ENCODE measurements around the gene LMAN1L. TPM values are rescaled to one million over a fixed set of nuclear protein-coding genes. Genes with fewer than 3 reads are reported as not detected.

LMAN1L gene
- total and polyA plus RNA-seq, 5 experiments from 2014 or later: 0.57 to 0.80 TPM; not detected in 3

DNA sequence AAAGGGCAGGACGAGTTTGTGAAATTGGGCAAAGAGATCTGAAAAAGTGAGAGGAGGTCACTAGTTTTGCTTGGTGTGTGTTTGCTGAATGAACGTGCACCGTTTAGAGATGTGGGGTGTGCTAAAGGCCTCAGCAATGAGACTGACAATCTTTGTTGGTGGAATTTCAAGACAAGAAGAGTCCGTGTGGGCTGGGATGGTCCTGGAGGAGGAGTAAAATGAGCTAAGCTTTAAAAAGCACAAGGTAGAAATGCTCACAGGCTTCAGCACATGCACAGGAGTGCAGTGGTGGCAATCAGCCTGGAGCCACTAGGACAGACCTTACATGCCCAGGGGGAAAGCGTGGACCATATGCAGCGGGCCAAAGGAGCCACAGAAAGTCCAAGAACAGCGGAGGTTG, 12.3 kb downstream of the LMAN1L start:
- Mint-ChIP-seq H3K4me1 (peaks cover 2 to 23% (median 6%) of the 10 kb centered on the region in 4 donors), H3K27me3 (peaks cover 10 to 38% (median 25%) of the 10 kb centered on the region in 5 donors), H3K9me3 (no peaks in the 10 kb centered on the region), H3K4me3 (peak overlapping the region in 1 of 10 donors; percentile 3), H3K36me3 (no peaks in the 10 kb centered on the region), H3K27ac (no peak overlapping the region)
- ATAC-seq (no peak), DNase-seq (no peak)
- POLR2A ChIA-PET: no interaction called here

DNA sequence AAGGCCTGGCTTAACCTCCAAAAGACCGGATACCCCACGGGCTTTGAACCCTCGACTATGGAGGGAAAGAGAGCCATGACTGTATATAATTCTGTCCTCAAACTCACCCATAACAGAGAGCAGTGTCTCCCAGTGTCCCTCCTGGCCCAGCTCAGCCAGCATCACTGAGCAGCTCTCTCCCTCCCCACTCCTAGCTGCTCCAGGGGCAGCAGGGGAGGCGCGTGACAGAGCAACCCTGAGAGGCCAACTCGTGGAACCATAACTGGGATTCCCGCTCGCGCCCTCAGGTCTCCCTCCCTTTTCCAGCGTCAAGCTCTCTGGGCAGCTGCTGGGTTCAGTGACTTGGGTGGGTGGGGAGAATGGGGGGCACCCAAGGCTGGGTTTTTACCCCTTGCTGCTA, 13.2 kb downstream of the LMAN1L start:
- POLR2A ChIA-PET: interaction anchor here (0.6 to 1.0 kb wide), 2 partner anchors 39 to 54 kb away, joined by 3 to 5 read pairs; no protein-coding TSS in a partner anchor

DNA sequence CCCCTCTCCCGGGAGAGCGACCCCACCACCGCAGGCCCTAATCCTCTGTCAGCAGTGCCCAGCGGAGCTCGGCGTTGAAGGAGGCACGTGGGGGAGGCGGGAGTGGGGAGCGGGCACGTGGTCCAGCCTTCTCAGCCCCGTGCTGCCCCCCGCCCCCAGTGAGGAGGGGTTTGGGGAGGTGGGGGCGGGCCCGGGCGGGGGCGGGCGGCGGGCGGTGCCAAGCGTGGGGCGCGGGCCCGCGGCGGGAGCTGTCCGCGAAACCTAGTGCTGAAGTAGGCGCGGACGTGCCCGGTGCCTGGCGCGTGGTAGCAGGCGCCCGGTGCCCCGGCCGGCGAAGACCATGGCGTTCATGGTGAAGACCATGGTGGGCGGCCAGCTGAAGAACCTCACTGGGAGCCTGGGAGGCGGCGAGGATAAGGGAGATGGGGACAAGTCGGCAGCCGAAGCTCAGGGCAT, 13.8 kb downstream of the LMAN1L start, which contains the start of gene CPLX3:
Gene CPLX3, plus strand, starts transcription at position 264 of the 456 bp plus-strand sequence. Its CDS starts 77 bp downstream, at position 341.
- peaks cover 2 to 11% (median 6%) of the 10 kb centered on the region in 4 donors for H3K4me1 Mint-ChIP-seq
- H3K36me3 Mint-ChIP-seq: no peaks in the 10 kb centered on the region
- peaks cover 10 to 42% (median 27%) of the 10 kb centered on the region in 5 donors for H3K27me3 Mint-ChIP-seq
- no peak within 1 kb of the TSS for H3K4me3 Mint-ChIP-seq
- DNase-seq: peak; percentile 11 to 71 (median 52)
- POLR2A ChIA-PET: interaction anchor here (0.6 to 1.0 kb wide), 2 partner anchors 38 to 55 kb away, joined by 3 to 5 read pairs; no protein-coding TSS in a partner anchor
- ATAC-seq: peak; percentile 79
- no peaks in the 10 kb centered on the region for H3K9me3 Mint-ChIP-seq
- H3K27ac Mint-ChIP-seq: no peak within 1 kb of the TSS

More for the DNA sequence above, 13.2 kb downstream of the LMAN1L start:
- no peak for DNase-seq
- no peaks in the 10 kb centered on the region for H3K9me3 Mint-ChIP-seq
- H3K4me3 Mint-ChIP-seq: no peak overlapping the region
- ATAC-seq: no peak
- H3K4me1 Mint-ChIP-seq: peaks cover 2 to 16% (median 6%) of the 10 kb centered on the region in 4 donors
- H3K27me3 Mint-ChIP-seq: peaks cover 10 to 42% (median 25%) of the 10 kb centered on the region in 5 donors
- no peak overlapping the region for H3K27ac Mint-ChIP-seq
- H3K36me3 Mint-ChIP-seq: no peaks in the 10 kb centered on the region

DNA sequence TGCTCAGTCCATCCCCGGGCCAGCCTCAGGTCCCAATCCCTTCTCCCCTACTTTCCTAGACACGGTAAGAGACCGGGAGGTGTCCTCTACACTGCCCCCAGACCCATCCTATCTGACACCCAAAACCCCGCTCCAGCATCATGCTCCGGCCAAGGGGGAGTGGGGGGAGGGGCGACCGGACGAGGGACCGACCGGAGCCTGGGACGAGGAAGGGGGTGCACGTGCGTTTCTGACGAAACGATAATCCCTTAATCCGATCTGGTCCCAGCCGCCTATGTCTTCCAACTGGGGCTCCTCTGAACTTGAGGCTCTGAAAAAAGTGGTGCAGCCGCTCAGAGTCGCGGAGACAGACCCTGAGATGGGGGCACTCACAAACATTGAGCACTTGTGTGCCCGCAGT, 14.3 kb downstream of the LMAN1L start:
- POLR2A ChIA-PET: interaction anchor here (1.0 kb wide), 2 partner anchors 14 to 55 kb away, joined by 3 read pairs; no protein-coding TSS in a partner anchor
- Mint-ChIP-seq H3K36me3 (no peaks in the 10 kb centered on the region), H3K4me1 (peaks cover 2 to 6% (median 6%) of the 10 kb centered on the region in 4 donors), H3K9me3 (no peaks in the 10 kb centered on the region), H3K27me3 (peaks cover 10 to 42% (median 27%) of the 10 kb centered on the region in 5 donors), H3K4me3 (no peak overlapping the region), H3K27ac (no peak overlapping the region)
- ATAC-seq (no peak), DNase-seq (no peak)

DNA sequence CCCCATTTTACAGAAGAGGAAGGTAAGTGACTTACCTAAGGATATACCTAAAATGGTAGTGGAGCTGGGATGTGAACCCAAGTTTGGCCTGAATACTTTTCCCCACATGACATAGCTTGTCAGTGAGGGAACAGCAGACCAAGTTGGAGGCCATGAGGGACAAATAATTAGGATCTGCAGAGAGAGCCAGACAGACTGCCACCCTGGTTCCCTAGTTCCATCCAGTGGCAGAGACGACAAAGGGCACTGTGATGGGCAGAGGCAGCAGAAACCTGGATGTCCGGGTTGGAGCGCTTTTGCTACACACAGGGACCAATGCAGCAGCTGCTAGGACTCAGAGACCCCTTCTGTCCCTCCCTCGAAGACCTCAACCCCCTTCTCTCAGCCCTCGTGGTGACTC, 15.0 kb downstream of the LMAN1L start:
- DNase-seq (no peak), ATAC-seq (no peak)
- POLR2A ChIA-PET: interaction anchor here (1.0 kb wide), 1 partner anchor 13 kb away, joined by 3 read pairs; no protein-coding TSS in a partner anchor
- Mint-ChIP-seq H3K9me3 (no peaks in the 10 kb centered on the region), H3K27ac (no peak overlapping the region), H3K27me3 (peaks cover 10 to 42% (median 27%) of the 10 kb centered on the region in 5 donors), H3K36me3 (no peaks in the 10 kb centered on the region), H3K4me3 (no peak overlapping the region), H3K4me1 (peaks cover 2 to 6% (median 6%) of the 10 kb centered on the region in 4 donors)

DNA sequence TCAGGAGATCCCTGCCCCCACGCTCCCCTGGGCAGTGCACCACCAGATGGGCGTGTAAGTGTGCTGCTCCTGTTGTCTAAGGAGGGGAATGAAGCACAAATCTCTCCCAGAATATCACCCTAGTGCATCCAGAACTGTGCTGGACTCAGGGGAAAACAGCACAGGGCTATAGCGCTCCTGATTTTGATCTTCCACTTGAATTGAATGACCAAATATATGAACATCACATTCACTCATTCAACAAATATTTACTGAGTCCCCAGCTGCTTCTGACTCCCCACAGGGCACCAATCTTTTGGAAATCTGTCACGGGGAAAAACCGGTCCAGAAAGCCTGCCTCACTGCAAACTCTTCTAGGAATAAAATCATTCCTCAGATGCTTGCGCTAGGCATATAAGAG, 16.2 kb downstream of the LMAN1L start:
- ATAC-seq (no peak), DNase-seq (no peak)
- POLR2A ChIA-PET: no interaction called here
- Mint-ChIP-seq H3K36me3 (no peaks in the 10 kb centered on the region), H3K4me1 (peaks cover 2 to 6% (median 6%) of the 10 kb centered on the region in 4 donors), H3K9me3 (no peaks in the 10 kb centered on the region), H3K27me3 (peaks cover 10 to 40% (median 27%) of the 10 kb centered on the region in 5 donors), H3K27ac (no peak overlapping the region), H3K4me3 (no peak overlapping the region)

DNA sequence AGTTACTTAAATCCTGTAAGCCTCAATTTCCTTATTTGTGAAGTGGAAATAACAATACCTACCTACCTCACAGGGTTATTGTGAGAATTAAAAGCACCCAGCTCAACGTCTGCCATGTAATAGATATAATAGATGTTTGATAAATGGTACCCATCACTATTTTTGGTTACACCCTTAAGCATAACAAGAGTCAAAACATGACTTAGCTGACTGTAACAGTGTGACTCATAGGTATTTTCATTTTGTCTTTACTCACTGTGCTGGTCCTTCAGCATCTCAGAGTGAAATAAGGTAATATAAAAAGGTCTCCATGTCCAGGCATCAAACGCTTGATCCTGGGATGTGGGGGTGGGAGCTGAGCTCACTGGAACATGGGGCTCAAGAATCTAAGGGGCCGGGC, 16.9 kb downstream of the LMAN1L start:
- Mint-ChIP-seq H3K4me1 (peaks cover 2 to 6% (median 6%) of the 10 kb centered on the region in 4 donors), H3K27ac (no peak overlapping the region), H3K27me3 (peaks cover 10 to 40% (median 26%) of the 10 kb centered on the region in 5 donors), H3K9me3 (no peaks in the 10 kb centered on the region), H3K36me3 (no peaks in the 10 kb centered on the region), H3K4me3 (no peak overlapping the region)
- DNase-seq (no peak), ATAC-seq (no peak)
- POLR2A ChIA-PET: interaction anchor here (0.7 kb wide), 2 partner anchors 41 to 110 kb away, joined by 3 read pairs; no protein-coding TSS in a partner anchor

DNA sequence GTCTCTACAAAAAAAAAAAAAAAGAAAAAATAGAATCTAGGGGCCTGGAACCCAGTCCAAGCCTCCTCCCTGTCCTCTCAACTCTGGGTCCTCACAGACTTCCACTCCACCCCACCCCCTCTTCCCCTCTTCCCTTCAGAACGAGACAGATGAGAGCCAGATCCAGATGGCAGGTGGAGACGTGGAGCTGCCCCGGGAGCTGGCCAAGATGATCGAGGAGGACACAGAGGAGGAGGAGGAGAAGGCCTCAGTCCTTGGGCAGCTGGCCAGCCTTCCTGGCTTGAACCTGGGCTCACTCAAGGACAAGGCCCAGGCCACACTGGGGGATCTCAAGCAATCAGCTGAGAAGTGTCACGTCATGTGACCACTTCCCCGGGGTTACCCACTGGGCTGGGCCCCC, 17.4 kb downstream of the LMAN1L start:
- DNase-seq: no peak
- no peaks in the 10 kb centered on the region for H3K36me3 Mint-ChIP-seq
- no peak for ATAC-seq
- no peak overlapping the region for H3K27ac Mint-ChIP-seq
- peaks cover 2 to 9% (median 5%) of the 10 kb centered on the region in 4 donors for H3K4me1 Mint-ChIP-seq
- no peak overlapping the region for H3K4me3 Mint-ChIP-seq
- POLR2A ChIA-PET: interaction anchor here (0.7 to 1.1 kb wide), 3 partner anchors 12 to 110 kb away, joined by 3 read pairs; no protein-coding TSS in a partner anchor
- H3K27me3 Mint-ChIP-seq: peaks cover 7 to 36% (median 21%) of the 10 kb centered on the region in 5 donors
- H3K9me3 Mint-ChIP-seq: no peaks in the 10 kb centered on the region

DNA sequence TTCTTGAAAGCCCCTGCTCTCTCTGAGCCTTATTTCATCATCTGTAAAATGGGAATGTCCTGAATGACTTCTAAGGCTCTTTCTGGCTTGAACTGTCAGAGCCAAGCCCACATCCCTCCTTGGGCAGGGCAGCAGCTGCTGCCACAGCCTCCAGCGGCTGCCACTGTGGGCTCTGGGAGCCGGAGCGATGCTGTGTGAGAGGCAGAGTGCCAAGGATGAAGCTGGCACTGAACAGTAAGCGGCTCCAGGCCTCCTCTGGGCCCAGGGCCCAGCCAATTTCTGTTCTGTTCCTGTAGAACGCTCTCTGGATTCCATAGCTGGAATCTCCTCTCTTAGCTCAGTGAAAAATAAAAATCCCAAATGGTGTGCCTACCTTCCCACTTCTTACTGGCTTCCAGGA, 18.2 kb downstream of the LMAN1L start:
- DNase-seq (no peak), ATAC-seq (no peak)
- Mint-ChIP-seq H3K9me3 (no peaks in the 10 kb centered on the region), H3K27ac (no peak overlapping the region), H3K4me3 (no peak overlapping the region), H3K36me3 (peaks cover 0 to 4% (median 0%) of the 10 kb centered on the region in 3 donors), H3K4me1 (peaks cover 0 to 13% (median 6%) of the 10 kb centered on the region in 4 donors), H3K27me3 (peaks cover 5 to 31% (median 18%) of the 10 kb centered on the region in 5 donors)
- POLR2A ChIA-PET: interaction anchor here (1.1 kb wide), 1 partner anchor 11 kb away, joined by 3 read pairs; no protein-coding TSS in a partner anchor

DNA sequence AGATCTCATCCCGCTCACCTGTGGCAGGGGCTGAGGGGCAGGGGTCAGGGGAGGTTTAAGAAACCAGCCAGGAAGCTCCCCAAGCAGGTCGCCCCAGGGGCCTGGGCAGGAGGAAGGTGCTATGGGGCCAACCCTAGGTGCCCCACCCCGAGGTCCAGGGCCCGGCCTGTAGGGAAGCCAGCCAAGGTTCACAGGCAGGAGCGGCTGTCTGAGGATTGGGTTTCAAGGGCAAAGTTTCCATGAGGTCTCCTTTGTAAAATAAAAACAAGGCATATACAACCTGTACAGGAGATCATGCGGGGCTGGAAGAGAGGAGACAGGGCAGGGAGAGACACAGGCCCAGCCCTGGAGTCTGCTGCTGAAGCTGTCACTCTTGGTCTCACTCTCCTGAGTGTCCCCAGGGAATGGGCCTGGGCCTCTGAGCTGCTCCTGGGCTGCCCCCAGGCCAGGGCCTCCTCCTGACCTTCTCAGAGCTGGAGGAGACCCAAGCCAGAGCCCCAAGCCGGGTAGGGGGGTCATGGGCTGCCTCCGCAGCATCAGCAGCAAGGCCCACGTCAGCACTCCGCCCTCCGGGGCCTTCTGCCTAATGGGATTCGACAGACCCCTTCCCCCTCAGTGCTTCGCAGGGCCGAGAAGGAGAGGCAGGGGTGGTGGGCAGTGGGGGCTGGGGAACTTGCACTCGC, 19.3 kb downstream of the LMAN1L start:
- H3K27me3 Mint-ChIP-seq: peaks cover 5 to 26% (median 18%) of the 10 kb centered on the region in 5 donors
- no peak overlapping the region for H3K4me3 Mint-ChIP-seq
- H3K27ac Mint-ChIP-seq: peak overlapping the region in 1 of 10 donors; percentile 21
- peaks cover 0 to 8% (median 0%) of the 10 kb centered on the region in 3 donors for H3K36me3 Mint-ChIP-seq
- POLR2A ChIA-PET: no interaction called here
- DNase-seq (no peak), ATAC-seq (no peak)
- H3K9me3 Mint-ChIP-seq: no peaks in the 10 kb centered on the region
- peaks cover 0 to 7% (median 5%) of the 10 kb centered on the region in 4 donors for H3K4me1 Mint-ChIP-seq

DNA sequence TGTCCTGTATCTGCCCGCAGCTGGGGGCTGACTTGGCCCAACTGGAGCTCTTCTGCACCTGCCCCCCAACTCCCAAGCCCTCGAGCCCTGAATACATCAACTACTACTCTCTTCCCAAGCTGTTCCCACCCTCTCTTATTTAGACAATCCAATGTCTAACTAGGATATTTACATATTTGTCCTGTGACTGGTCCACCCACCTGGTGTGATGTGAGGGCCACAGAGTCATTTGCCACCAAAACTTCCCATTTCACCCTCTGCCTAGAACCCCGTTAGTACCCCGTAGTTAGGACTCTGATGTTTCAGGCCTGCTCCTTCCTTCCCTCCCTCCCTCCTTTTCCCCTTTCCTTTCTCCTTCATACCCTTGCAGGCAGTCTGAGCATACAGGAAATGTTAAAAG, 20.2 kb downstream of the LMAN1L start:
- peaks cover 0 to 7% (median 4%) of the 10 kb centered on the region in 4 donors for H3K4me1 Mint-ChIP-seq
- H3K36me3 Mint-ChIP-seq: peaks cover 0 to 12% (median 0%) of the 10 kb centered on the region in 3 donors
- no peak overlapping the region for H3K27ac Mint-ChIP-seq
- POLR2A ChIA-PET: no interaction called here
- H3K27me3 Mint-ChIP-seq: peaks cover 5 to 17% (median 13%) of the 10 kb centered on the region in 5 donors
- no peak overlapping the region for H3K4me3 Mint-ChIP-seq
- ATAC-seq (no peak), DNase-seq (no peak)
- no peaks in the 10 kb centered on the region for H3K9me3 Mint-ChIP-seq

DNA sequence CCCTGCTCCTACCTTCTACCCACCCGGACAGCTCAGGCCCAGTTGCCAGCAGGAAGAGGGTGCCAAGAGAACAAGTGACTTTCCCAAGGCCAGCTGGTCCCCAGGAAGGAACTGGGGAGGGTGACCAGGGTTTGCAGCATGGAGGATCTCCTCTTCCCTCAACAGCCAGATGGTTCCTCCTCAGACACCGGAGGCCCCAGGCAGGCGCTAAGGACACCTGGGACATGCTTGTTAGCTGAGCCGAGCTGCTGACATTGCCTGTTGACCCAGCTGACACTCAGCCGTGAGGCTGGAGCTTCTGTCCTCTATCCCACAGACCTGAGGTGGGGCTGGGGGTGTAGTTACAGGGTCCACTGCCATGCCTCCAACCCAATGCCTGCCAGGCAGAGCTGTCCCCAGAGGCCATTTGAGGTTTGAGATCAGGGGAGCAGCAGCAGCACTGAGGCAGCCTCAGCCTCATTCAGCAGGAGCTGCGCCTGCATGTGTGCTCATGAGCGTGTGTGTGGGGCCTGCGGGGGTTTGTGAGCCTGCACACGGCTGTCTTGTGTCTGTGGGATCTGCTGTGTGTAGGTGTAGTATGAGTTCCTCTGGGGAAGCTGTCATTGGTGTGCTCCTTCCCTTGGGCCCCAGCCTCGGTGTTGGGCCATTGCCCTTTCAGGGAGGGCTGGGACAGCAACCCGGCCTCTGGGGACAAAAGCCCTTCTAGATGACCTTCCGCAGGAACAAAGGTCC, 20.9 kb downstream of the LMAN1L start:
- POLR2A ChIA-PET: no interaction called here
- Mint-ChIP-seq H3K27me3 (peaks cover 1 to 10% (median 6%) of the 10 kb centered on the region in 5 donors), H3K36me3 (peaks cover 0 to 12% (median 0%) of the 10 kb centered on the region in 3 donors), H3K4me3 (no peak overlapping the region), H3K27ac (peak overlapping the region in 1 of 10 donors; percentile 48), H3K9me3 (no peaks in the 10 kb centered on the region), H3K4me1 (peaks cover 0 to 7% (median 4%) of the 10 kb centered on the region in 4 donors)
- DNase-seq (no peak), ATAC-seq (no peak)

Data from naive thymus-derived CD8-positive, alpha-beta T cell (primary cell).